Hepatocyte (in vitro differentiated cells): Measurements from ENCODE around the gene UHRF2. TPM values are rescaled to one million over a fixed set of nuclear protein-coding genes. Genes with fewer than 3 reads are reported as not detected.
A peak's percentile ranks its signal among the peaks of the same experiment; 100 is the strongest.

Experiments
- DNase-seq: peaks from one replicate; pipeline ENCODE4 v3.0.0-alpha.2; 2016; ENCODE audit warnings: low spot score
- H2AFZ ChIP-seq: fragments of 200-600 bp; sonication (generic); 2 replicates; pipeline ENCODE4 v1.6.0; 2016; ENCODE audit warnings: antibody characterized with exemption, mild to moderate bottlenecking
- H3K27ac ChIP-seq: fragments of 200-600 bp; sonication (generic); 2 replicates; pipeline ENCODE4 v1.5.1; 2016; ENCODE audit warnings: mild to moderate bottlenecking
- H3K27me3 ChIP-seq: fragments of 200-600 bp; sonication (generic); 2 replicates; pipeline ENCODE4 v1.6.1; 2016
- H3K36me3 ChIP-seq: fragments of 200-600 bp; sonication (generic); replicated peaks from 2 replicates; pipeline ENCODE4 v1.5.1; 2016; ENCODE audit warnings: low read depth; ENCODE audit not compliant: insufficient read depth
- H3K4me1 ChIP-seq: fragments of 200-600 bp; sonication (generic); 2 replicates; pipeline ENCODE4 v1.5.1; 2016; ENCODE audit warnings: mild to moderate bottlenecking, moderate library complexity; ENCODE audit not compliant: insufficient read depth
- H3K4me2 ChIP-seq: fragments of 200-600 bp; sonication (generic); 2 replicates; pipeline ENCODE4 v1.6.0; 2016
- H3K4me3 ChIP-seq: fragments of 200-600 bp; sonication (generic); 2 replicates; pipeline ENCODE4 v1.5.1; 2016; ENCODE audit warnings: mild to moderate bottlenecking
- H3K79me2 ChIP-seq: fragments of 200-600 bp; sonication (generic); 2 replicates; pipeline ENCODE4 v1.6.0; 2017; ENCODE audit warnings: mild to moderate bottlenecking
- H3K9me2 ChIP-seq: fragments of 200-600 bp; sonication (generic); replicated peaks from 2 replicates; pipeline ENCODE4 v1.6.0; 2017; ENCODE audit warnings: mild to moderate bottlenecking; ENCODE audit not compliant: insufficient read depth
- H3K9me3 ChIP-seq: fragments of 200-600 bp; sonication (generic); 2 replicates; pipeline ENCODE4 v1.5.1; 2016; ENCODE audit warnings: low read depth, mild to moderate bottlenecking
- H4K20me1 ChIP-seq: fragments of 200-600 bp; sonication (generic); 2 replicates; pipeline ENCODE4 v1.6.0; 2016; ENCODE audit warnings: mild to moderate bottlenecking; ENCODE audit not compliant: insufficient read depth, poor library complexity, severe bottlenecking
- EZH2 ChIP-seq: fragments of 200-600 bp; sonication (generic); IDR thresholded peaks from 2 replicates; pipeline ENCODE4 v1.6.1; 2016; ENCODE audit warnings: antibody characterized with exemption, mild to moderate bottlenecking, borderline replicate concordance
- EZH2phosphoT487 ChIP-seq: fragments of 200-600 bp; sonication (generic); IDR thresholded peaks from one replicate; pipeline ENCODE4 v1.6.1; 2018; ENCODE audit warnings: antibody characterized with exemption, mild to moderate bottlenecking, low read depth, moderate library complexity; ENCODE audit not compliant: unreplicated experiment, severe bottlenecking
- WGBS: methylation state at CpG from one replicate; pipeline ENCODE4 v1.1.6; 2016; ENCODE audit warnings: low lambda C conversion rate; ENCODE audit errors: missing lambda C conversion rate; 5-methylcytosine and 5-hydroxymethylcytosine counted together
- polyA plus RNA-seq: library from polyadenylated mRNA; unstranded; fragments of >200 nt; fragmentation: Nextera tagmentation; extraction: Ambion mirVana; gene quantifications from 2 replicates; pipeline ENCODE4 v1.2.1, GENCODE V29; 2016
- total RNA-seq: library from RNA; depleted of rRNA; stranded (reverse); fragments of >200 nt; gene quantifications from 2 replicates; pipeline ENCODE4 v1.2.3, GENCODE V29; 2014
- TF ChIP-seq, protein P1 (sequence below): fragments of 200-600 bp; sonication (generic); IDR thresholded peaks from 2 replicates; pipeline ENCODE4 v1.5.1; 2016; ENCODE audit warnings: antibody characterized with exemption, mild to moderate bottlenecking; ENCODE audit not compliant: poor library complexity

The UHRF2 gene
- total and polyA plus RNA-seq, 2 experiments from 2014 or later = 16.6 to 42.9 TPM

DNA sequence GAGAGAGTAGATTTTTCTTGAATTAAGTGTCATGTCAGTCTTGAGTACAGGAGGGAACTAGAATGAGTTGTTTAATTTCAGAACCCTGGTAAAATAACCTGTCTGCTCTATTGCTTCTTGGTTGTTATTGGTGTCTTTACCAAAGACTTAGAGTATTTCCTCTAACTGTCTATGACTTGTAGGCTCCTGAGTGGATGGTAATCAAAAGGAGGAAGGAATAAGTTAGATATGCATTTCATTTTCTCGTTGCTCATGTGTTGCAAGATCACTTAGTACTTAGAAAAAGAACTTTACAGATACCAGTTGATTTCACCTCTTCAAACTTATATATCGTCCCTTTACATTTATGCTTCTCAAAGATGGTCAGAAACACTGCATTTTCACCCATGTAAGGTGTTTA, 31.1 kb downstream of the UHRF2 start:
- DNase-seq = no peak
- H3K4me1 ChIP-seq = peaks cover 12% of the 10 kb centered on the region
- no peaks in the 10 kb centered on the region for H3K27me3 ChIP-seq
- H3K79me2 ChIP-seq = peaks cover 96% of the 10 kb centered on the region
- no peak overlapping the region for H3K4me2 ChIP-seq
- TF ChIP-seq, protein P1, sequence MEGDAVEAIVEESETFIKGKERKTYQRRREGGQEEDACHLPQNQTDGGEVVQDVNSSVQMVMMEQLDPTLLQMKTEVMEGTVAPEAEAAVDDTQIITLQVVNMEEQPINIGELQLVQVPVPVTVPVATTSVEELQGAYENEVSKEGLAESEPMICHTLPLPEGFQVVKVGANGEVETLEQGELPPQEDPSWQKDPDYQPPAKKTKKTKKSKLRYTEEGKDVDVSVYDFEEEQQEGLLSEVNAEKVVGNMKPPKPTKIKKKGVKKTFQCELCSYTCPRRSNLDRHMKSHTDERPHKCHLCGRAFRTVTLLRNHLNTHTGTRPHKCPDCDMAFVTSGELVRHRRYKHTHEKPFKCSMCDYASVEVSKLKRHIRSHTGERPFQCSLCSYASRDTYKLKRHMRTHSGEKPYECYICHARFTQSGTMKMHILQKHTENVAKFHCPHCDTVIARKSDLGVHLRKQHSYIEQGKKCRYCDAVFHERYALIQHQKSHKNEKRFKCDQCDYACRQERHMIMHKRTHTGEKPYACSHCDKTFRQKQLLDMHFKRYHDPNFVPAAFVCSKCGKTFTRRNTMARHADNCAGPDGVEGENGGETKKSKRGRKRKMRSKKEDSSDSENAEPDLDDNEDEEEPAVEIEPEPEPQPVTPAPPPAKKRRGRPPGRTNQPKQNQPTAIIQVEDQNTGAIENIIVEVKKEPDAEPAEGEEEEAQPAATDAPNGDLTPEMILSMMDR = no peak
- TF ChIP-seq EZH2phosphoT487 (no peak), EZH2 (no peak)
- H3K9me2 ChIP-seq = no peaks in the 10 kb centered on the region
- H3K27ac ChIP-seq = no peak overlapping the region
- H4K20me1 ChIP-seq = peaks cover 27% of the 10 kb centered on the region
- no peaks in the 10 kb centered on the region for H3K36me3 ChIP-seq
- H3K4me3 ChIP-seq = no peak overlapping the region
- H3K9me3 ChIP-seq = no peaks in the 10 kb centered on the region
- H2AFZ ChIP-seq = no peak overlapping the region
- WGBS = 84% methylated on average over 2 of the region's 2 CpGs

DNA sequence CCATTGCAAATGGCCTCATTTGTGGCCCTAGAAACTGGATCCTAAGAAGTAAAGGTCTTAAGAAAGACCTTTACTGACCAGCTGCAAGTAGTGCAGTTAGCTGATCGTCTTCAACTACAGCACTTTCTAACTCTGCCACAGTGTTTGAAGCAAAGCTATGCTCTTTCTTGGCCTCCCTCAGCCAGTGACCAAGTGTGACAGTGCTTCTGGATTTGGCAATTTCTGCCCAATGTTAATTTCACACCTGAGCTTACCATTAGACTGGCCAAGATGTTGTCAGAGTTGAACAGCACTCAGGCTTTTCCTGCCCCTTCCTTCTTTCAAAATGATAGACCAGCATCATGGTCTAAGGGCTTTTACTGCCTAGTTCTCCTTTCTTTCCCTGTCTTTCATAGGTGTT, 36.1 kb downstream of the UHRF2 start:
- no peaks in the 10 kb centered on the region for H3K9me3 ChIP-seq
- no peak for DNase-seq
- peak overlapping the region; percentile 51 for H3K27ac ChIP-seq
- WGBS = 90% methylated on average over 1 of the region's 1 CpG
- H3K9me2 ChIP-seq = no peaks in the 10 kb centered on the region
- H3K27me3 ChIP-seq = no peaks in the 10 kb centered on the region
- H3K36me3 ChIP-seq = no peaks in the 10 kb centered on the region
- H3K4me1 ChIP-seq = peaks cover 16% of the 10 kb centered on the region
- H3K79me2 ChIP-seq = peaks cover 95% of the 10 kb centered on the region
- TF ChIP-seq EZH2phosphoT487 (no peak), EZH2 (no peak)
- TF ChIP-seq, protein P1 = no peak
- H2AFZ ChIP-seq = no peak overlapping the region
- peaks cover 19% of the 10 kb centered on the region for H4K20me1 ChIP-seq
- H3K4me2 ChIP-seq = no peak overlapping the region
- no peak overlapping the region for H3K4me3 ChIP-seq

DNA sequence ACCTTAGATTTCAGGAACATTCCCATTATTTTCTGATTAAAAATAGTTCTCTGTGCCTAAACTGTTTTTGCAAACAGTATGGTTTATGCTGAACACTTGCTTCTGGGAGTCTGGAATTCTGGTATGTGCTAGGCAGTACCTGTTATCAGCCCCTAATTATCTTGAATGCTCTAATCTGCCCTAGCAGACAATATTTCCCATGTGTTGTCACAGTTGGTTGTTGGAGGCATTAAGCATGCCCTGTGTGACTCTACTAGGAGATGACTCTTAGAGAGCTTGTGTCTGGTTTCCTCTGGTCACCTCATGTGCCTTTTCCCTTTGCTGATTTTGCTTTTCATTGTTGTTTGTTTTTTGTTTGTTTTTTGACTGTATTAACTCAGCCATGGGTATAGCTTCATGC, 36.6 kb downstream of the UHRF2 start:
- peaks cover 16% of the 10 kb centered on the region for H3K4me1 ChIP-seq
- H3K4me2 ChIP-seq = no peak overlapping the region
- H4K20me1 ChIP-seq = peaks cover 19% of the 10 kb centered on the region

More for the DNA sequence above, 36.6 kb downstream of the UHRF2 start:
- no peak overlapping the region for H3K4me3 ChIP-seq
- H3K27ac ChIP-seq = peak overlapping the region; percentile 51
- TF ChIP-seq EZH2 (no peak), EZH2phosphoT487 (no peak)
- TF ChIP-seq, protein P1 = no peak
- peak; percentile 7 for DNase-seq
- no peak overlapping the region for H2AFZ ChIP-seq
- H3K27me3 ChIP-seq = no peaks in the 10 kb centered on the region
- H3K36me3 ChIP-seq = no peaks in the 10 kb centered on the region
- no peaks in the 10 kb centered on the region for H3K9me3 ChIP-seq
- peaks cover 95% of the 10 kb centered on the region for H3K79me2 ChIP-seq
- H3K9me2 ChIP-seq = no peaks in the 10 kb centered on the region
